ENCODE measurements around the gene PSMC1.

- TF ChIP-seq CTCF (IDR thresholded peaks at IDR 0.05) (no peak), EP300 (IDR thresholded peaks at IDR 0.05) (no peak)
Measured at GRCh38 chr14:90281756-90282155, 25.4 kb downstream of the PSMC1 start.
